Measurements from ENCODE around the gene SPATA7.
"Not testable (repeated sequence)": the region's sequence is repeated elsewhere in the genome, so short reads cannot be mapped to it uniquely, and the experiment has no call there.

The SPATA7 gene, protein sequence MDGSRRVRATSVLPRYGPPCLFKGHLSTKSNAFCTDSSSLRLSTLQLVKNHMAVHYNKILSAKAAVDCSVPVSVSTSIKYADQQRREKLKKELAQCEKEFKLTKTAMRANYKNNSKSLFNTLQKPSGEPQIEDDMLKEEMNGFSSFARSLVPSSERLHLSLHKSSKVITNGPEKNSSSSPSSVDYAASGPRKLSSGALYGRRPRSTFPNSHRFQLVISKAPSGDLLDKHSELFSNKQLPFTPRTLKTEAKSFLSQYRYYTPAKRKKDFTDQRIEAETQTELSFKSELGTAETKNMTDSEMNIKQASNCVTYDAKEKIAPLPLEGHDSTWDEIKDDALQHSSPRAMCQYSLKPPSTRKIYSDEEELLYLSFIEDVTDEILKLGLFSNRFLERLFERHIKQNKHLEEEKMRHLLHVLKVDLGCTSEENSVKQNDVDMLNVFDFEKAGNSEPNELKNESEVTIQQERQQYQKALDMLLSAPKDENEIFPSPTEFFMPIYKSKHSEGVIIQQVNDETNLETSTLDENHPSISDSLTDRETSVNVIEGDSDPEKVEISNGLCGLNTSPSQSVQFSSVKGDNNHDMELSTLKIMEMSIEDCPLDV

DNA sequence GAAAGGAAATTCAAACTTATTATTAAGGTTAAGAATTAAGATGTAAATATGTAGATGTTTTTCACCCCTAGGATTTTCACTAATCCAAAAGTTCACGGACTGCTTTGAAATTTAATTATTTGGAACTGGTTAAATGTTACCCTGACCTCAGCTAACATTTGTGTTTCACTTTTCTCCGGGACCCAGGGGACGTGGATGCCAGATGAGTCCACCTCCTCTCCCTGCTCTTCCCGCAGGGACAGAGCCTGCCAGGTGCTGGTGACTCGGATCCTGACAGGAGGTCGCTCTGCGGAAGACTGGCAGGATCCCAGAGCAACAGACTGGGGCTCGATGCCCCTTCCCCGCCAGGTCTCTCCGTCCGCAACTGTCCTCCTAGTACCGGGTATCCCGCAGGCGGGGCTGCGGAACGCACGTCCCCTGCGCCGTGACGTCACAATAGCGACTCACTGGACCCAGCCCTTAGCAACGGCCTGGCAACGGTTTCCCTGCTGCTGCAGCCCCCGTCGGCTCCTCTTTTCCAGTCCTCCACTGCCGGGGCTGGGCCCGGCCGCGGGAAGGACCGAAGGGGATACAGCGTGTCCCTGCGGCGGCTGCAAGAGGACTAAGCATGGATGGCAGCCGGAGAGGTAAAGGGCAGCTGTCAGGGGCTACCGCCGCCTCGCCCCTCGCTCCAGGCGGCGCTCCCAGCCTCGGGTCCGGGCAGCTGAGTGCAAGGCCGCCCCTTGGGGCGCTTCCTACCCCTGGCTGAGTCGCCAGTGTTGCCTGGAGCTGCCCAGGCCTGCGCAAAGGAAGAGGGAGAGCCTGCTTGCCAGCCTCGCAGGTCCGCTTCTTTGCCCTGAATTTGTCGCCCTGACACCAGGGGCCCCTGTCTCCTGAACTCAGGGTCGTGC lies at the start of gene SPATA7:
Gene SPATA7 (plus strand): TSS at position 446 of the 890 bp plus-strand sequence. CDS start 162 bp downstream, at position 608.
- in situ Hi-C loops (cut with HindIII; ENCODE audit: low pct_ligation_motif_present, low pct_unique_long_range_greater_than_20kb, low sequenced_read_pairs) = no loop called here
- DNase-seq = peak; percentile 84

GRCh38 chr14:88340357-88340756 lies 45.1 kb upstream of the SPATA7 start:
- no peak for DNase-seq
- in situ Hi-C loops (cut with HindIII; ENCODE audit: low pct_ligation_motif_present, low pct_unique_long_range_greater_than_20kb, low sequenced_read_pairs) = no loop called here

DNA sequence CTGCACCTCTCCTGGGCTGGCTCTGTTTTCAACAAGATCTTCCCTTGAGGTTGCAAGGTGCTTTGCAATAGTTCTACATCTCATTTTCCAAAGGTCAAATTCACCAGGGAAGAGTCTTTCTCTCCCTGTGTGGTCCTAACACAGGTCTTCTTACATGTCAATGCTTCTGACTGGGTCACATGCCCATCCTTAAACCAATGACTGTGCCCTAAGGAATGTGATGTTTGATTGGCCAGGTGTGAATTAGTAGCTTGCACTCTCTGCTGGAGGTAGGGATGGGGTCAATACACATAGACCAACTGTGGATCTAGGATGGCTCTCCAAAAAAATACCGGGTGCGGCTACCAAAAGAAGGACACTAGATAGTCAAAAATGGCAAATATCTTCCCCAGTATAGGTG lies 42.5 kb upstream of the SPATA7 start:
- in situ Hi-C loops (cut with HindIII; ENCODE audit: low pct_ligation_motif_present, low pct_unique_long_range_greater_than_20kb, low sequenced_read_pairs) = no loop called here
- DNase-seq = no peak

DNA sequence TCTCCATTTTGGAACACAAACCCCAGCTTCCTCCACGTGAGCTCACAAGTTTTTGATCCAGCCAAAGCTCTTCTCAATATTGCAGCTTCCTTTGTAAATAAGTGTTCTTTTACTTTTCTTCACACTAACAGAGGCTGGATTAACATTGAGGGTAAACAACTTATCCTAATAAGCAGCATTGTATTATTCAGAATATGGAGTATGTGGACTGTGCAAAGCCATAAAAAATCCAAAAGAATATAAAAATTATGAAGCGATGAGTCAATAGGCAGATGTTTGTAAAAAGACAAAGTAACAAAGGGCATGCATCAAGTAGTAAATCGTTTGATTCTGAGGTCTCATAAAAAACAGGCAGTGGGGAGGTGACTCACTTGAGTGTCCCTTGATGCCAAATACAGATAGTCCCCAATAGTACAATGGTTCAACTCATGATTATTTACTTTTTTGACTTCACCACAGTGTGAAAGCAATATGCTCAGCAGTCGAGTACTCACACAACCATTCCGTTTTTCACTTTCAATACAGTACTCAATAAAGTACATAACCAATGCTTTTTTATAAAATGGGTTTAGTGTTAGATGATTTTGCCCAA lies 39.3 kb upstream of the SPATA7 start:
- in situ Hi-C loops (cut with HindIII; ENCODE audit: low pct_ligation_motif_present, low pct_unique_long_range_greater_than_20kb, low sequenced_read_pairs) = no loop called here
- no peak for DNase-seq

- in situ Hi-C loops (cut with HindIII; ENCODE audit: low pct_ligation_motif_present, low pct_unique_long_range_greater_than_20kb, low sequenced_read_pairs) = no loop called here
Observed at GRCh38 chr14:88348546-88348945, 36.9 kb upstream of the SPATA7 start.

GRCh38 chr14:88351966-88352691 lies 33.3 kb upstream of the SPATA7 start:
- no peak for DNase-seq

More at GRCh38 chr14:88348546-88348945, 36.9 kb upstream of the SPATA7 start:
- DNase-seq = no peak

GRCh38 chr14:88352698-88353097 lies 32.8 kb upstream of the SPATA7 start:
- DNase-seq = no peak
- in situ Hi-C loops (cut with HindIII; ENCODE audit: low pct_ligation_motif_present, low pct_unique_long_range_greater_than_20kb, low sequenced_read_pairs) = no loop called here

More at GRCh38 chr14:88351966-88352691, 33.3 kb upstream of the SPATA7 start:
- in situ Hi-C loops (cut with HindIII; ENCODE audit: low pct_ligation_motif_present, low pct_unique_long_range_greater_than_20kb, low sequenced_read_pairs) = no loop called here

GRCh38 chr14:88354358-88354757 lies 31.1 kb upstream of the SPATA7 start:
- no peak for DNase-seq
- in situ Hi-C loops (cut with HindIII; ENCODE audit: low pct_ligation_motif_present, low pct_unique_long_range_greater_than_20kb, low sequenced_read_pairs) = no loop called here

DNA sequence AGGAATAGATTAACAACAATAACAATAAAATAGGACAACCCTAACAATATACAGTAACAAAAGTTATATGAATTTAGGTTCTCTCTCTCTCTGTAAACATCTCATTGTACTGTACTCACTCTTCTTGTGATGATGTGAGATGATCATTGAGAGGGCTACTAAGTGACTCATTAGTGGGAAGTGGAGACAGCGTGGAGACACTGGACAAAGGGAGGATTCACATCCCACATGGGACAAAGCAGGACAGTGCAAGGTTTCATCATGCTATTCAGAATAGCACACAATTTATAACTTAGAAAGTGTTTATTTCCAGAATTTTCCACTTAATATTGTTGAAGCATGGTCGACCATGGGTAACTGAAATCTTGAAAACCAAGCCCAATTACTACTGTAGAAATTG lies 26.0 kb upstream of the SPATA7 start:
- no peak for DNase-seq
- in situ Hi-C loops (cut with HindIII; ENCODE audit: low pct_ligation_motif_present, low pct_unique_long_range_greater_than_20kb, low sequenced_read_pairs) = no loop called here

DNA sequence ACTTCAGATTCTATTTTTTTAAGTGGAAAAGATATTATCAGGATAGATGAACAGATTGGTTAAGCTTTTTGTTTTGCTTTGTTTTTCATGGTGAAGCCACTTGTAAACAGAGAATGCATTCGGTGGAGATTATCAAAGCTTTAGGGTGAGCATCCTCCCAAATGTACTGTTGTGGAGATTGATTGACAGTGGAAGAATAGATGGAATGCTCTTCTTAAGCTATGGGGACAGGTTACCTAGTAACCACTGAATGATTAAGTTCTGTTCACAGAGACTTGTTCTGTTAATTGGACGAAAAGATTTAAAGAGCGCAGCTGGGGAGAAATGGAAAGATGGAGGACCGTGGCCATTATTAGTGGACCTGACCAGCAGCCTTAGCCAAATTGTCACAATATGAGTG lies 21.8 kb upstream of the SPATA7 start:
- in situ Hi-C loops (cut with HindIII; ENCODE audit: low pct_ligation_motif_present, low pct_unique_long_range_greater_than_20kb, low sequenced_read_pairs) = no loop called here
- no peak for DNase-seq

- no peak for DNase-seq
- in situ Hi-C loops (cut with HindIII; ENCODE audit: low pct_ligation_motif_present, low pct_unique_long_range_greater_than_20kb, low sequenced_read_pairs) = no loop called here
Observed at GRCh38 chr14:88364710-88365413, 20.6 kb upstream of the SPATA7 start.

DNA sequence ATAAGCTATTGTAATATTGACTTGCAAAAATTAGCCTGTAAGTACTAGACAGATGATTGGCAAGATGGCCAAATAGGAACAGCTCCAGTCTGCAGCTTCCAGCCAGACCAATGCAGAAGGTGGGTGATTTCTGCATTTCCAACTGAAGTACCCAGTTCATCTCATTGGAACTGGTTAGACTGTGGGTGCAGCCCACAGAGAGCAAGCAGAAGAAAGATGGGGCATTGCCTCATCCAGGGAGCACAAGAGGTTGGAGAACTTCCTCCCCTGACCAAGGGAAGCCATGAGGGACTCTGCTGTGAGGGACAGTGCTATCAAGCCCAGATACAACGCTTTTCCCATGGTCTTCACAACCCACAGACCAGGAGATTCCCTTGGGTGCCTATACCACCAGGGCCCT lies 16.0 kb upstream of the SPATA7 start:
- DNase-seq = no peak
- in situ Hi-C loops (cut with HindIII; ENCODE audit: low pct_ligation_motif_present, low pct_unique_long_range_greater_than_20kb, low sequenced_read_pairs) = no loop called here

- in situ Hi-C loops (cut with HindIII; ENCODE audit: low pct_ligation_motif_present, low pct_unique_long_range_greater_than_20kb, low sequenced_read_pairs) = no loop called here
- DNase-seq = no peak
Observed at GRCh38 chr14:88379706-88380343, 5.6 kb upstream of the SPATA7 start.

DNA sequence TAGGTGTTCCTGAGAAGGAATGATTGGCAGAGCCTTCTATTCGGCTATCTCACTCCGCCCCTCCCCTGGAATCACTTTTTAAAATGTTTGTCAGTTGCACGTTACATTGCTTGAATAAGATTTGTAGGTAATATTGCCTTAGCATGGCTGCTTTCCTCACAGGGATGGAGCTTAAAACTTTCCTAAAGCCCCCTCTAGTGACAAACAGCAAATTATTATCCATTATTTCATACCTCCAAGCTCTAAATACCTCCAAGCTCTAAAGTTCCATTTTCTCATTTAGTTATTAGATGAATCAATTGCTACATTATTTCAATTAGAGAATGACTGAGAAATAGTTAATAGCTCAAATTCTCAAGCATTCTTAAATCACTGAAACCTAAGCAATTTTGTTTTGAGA lies 5.1 kb upstream of the SPATA7 start:
- in situ Hi-C loops (cut with HindIII; ENCODE audit: low pct_ligation_motif_present, low pct_unique_long_range_greater_than_20kb, low sequenced_read_pairs) = no loop called here

GRCh38 chr14:88381634-88382033 lies 3.8 kb upstream of the SPATA7 start:
- in situ Hi-C loops (cut with HindIII; ENCODE audit: low pct_ligation_motif_present, low pct_unique_long_range_greater_than_20kb, low sequenced_read_pairs); DNase-seq: not testable (repeated sequence)

More for the DNA sequence above, 5.1 kb upstream of the SPATA7 start:
- peak; percentile 8 for DNase-seq

GRCh38 chr14:88384718-88385117 lies 739 bp upstream of the SPATA7 start:
- no peak for DNase-seq
- in situ Hi-C loops (cut with HindIII; ENCODE audit: low pct_ligation_motif_present, low pct_unique_long_range_greater_than_20kb, low sequenced_read_pairs) = no loop called here

- in situ Hi-C loops (cut with HindIII; ENCODE audit: low pct_ligation_motif_present, low pct_unique_long_range_greater_than_20kb, low sequenced_read_pairs) = no loop called here
Observed at GRCh38 chr14:88386256-88386794, 868 bp downstream of the SPATA7 start.

More at GRCh38 chr14:88386256-88386794, 868 bp downstream of the SPATA7 start:
- DNase-seq = no peak

Data from ACHN (cell line).